Activated CD4-positive, alpha-beta T cell treated with anti-CD3 and anti-CD28 coated beads, Interleukin-2, amount 50 U/mL, for 24 hours (primary cell): ENCODE measurements around the gene CALHM3.

ENCODE experiments used
- DNase-seq, 2 donors: peaks; one replicate each; pipeline ENCODE4 v3.0.0-alpha.2; 2020; ENCODE audit warnings: low read depth in 1 of 2, low spot score in 1 of 2

CALHM3 gene

GRCh38 chr10:103475437-103475836 is 3.6 kb downstream of the CALHM3 start:
- no peak for DNase-seq

GRCh38 chr10:103474077-103474476 is 5.0 kb downstream of the CALHM3 start:
- no peak for DNase-seq

GRCh38 chr10:103473261-103473671 is 5.8 kb downstream of the CALHM3 start:
- DNase-seq = no peak

- DNase-seq = no peak
Measured at GRCh38 chr10:103472005-103472404, 7.0 kb downstream of the CALHM3 start.

- DNase-seq = peak in 1 of 2 donors; percentile 34
Measured at GRCh38 chr10:103470761-103471653, 8.0 kb downstream of the CALHM3 start.

GRCh38 chr10:103469201-103469600 is 9.8 kb downstream of the CALHM3 start:
- no peak for DNase-seq

- no peak for DNase-seq
Measured at GRCh38 chr10:103467406-103467805, 11.6 kb downstream of the CALHM3 start.

GRCh38 chr10:103466734-103467133 is 12.3 kb downstream of the CALHM3 start:
- DNase-seq = no peak

- DNase-seq = no peak
Measured at GRCh38 chr10:103465411-103466179, 13.4 kb downstream of the CALHM3 start.

GRCh38 chr10:103463499-103463898 is 15.5 kb downstream of the CALHM3 start:
- no peak for DNase-seq

- DNase-seq = no peak
Measured at GRCh38 chr10:103459615-103460014, 19.4 kb downstream of the CALHM3 start.

- DNase-seq = no peak
Measured at GRCh38 chr10:103458720-103459119, 20.3 kb downstream of the CALHM3 start, which contains the start of gene CALHM1. Gene CALHM1 (minus strand): TSS chr10:103458900. CDS start chr10:103458751, 149 bp downstream.

GRCh38 chr10:103457896-103458583 is 21.0 kb downstream of the CALHM3 start:
- DNase-seq = no peak

- no peak for DNase-seq
Measured at GRCh38 chr10:103457176-103457712, 21.8 kb downstream of the CALHM3 start.

GRCh38 chr10:103456074-103456660 is 22.9 kb downstream of the CALHM3 start:
- DNase-seq = no peak

- DNase-seq = no peak
Measured at GRCh38 chr10:103455235-103455634, 23.8 kb downstream of the CALHM3 start.

- no peak for DNase-seq
Measured at GRCh38 chr10:103454026-103454425, 25.0 kb downstream of the CALHM3 start.

GRCh38 chr10:103452506-103453230 is 26.4 kb downstream of the CALHM3 start:
- DNase-seq = no peak

GRCh38 chr10:103451831-103452505 is 27.1 kb downstream of the CALHM3 start, which contains the start of gene CALHM2:
Gene CALHM2 (minus strand): TSS chr10:103452370. CDS start chr10:103449941, 2,429 bp downstream.
- DNase-seq = peak; percentile 33 to 35
